Lower lobe of right lung (tissue), 2 donors: ENCODE results near the gene CHMP6. TPM values are rescaled to one million over a fixed set of nuclear protein-coding genes. Genes with fewer than 3 reads are reported as not detected.

ENCODE experiments used
- ATAC-seq, 2 donors: fragments of 200-7000 bp; cut with Tn5 transposase; one replicate each; pipeline ENCODE4 v1.9.1; 2020 to 2022; ENCODE audit warnings: mild to moderate bottlenecking in 2 of 2, moderate library complexity in 2 of 2
- DNase-seq: peaks from one replicate; pipeline ENCODE4 v3.0.0-alpha.2; 2020
- H3K27ac ChIP-seq: fragments of 200-600 bp; one replicate; pipeline ENCODE4 v1.8.0; 2022
- H3K27me3 ChIP-seq: fragments of 200-600 bp; one replicate; pipeline ENCODE4 v1.8.0; 2022; ENCODE audit warnings: low read depth
- H3K36me3 ChIP-seq: fragments of 200-600 bp; one replicate; pipeline ENCODE4 v1.8.0; 2022; ENCODE audit warnings: mild to moderate bottlenecking
- H3K4me1 ChIP-seq: fragments of 200-600 bp; one replicate; pipeline ENCODE4 v1.8.0; 2022
- H3K4me3 ChIP-seq: fragments of 200-600 bp; one replicate; pipeline ENCODE4 v1.8.0; 2022; ENCODE audit warnings: mild to moderate bottlenecking
- H3K9me3 ChIP-seq: fragments of 200-600 bp; one replicate; pipeline ENCODE4 v1.8.0; 2022
- CTCF ChIP-seq: fragments of 200-600 bp; IDR thresholded peaks from one replicate; pipeline ENCODE4 v1.8.0; 2022; ENCODE audit warnings: antibody characterized with exemption, mild to moderate bottlenecking
- intact Hi-C: fragments of 100-400 bp; cut with DNase I; formaldehyde crosslinking; loops from one replicate; pipeline ENCODE4 v1.11.0; 2022
- total RNA-seq: library from RNA; stranded (reverse); fragmentation: NEBNext Ultra II Directional; extraction: Animal tissue kit (Norgen Biotek cat#: 25700); gene quantifications from one replicate; pipeline ENCODE4 v1.2.1, GENCODE V29; 2021
- donor health status: DM: no; HTN: yes; CAD: no; lungs with severe emphysema.

CHMP6 gene
- total RNA-seq, 1 donor from 2014 or later, result 28.8 TPM

- Histone ChIP-seq H3K36me3 (peaks cover 12% of the 10 kb centered on the region), H3K9me3 (no peaks in the 10 kb centered on the region), H3K4me3 (peak overlapping the region; percentile 7), H3K27ac (no peak overlapping the region), H3K27me3 (peaks cover 20% of the 10 kb centered on the region), H3K4me1 (peaks cover 18% of the 10 kb centered on the region)
- no peak for TF ChIP-seq CTCF
- intact Hi-C loops, result no loop called here
- DNase-seq, result no peak
- no peak for ATAC-seq
These were observed 22.0 kb upstream of the CHMP6 start for GRCh38 chr17:80969674-80970043.

GRCh38 chr17:80970044-80970761 lies 21.4 kb upstream of the CHMP6 start:
- intact Hi-C loops, result no loop called here
- Histone ChIP-seq H3K9me3 (no peaks in the 10 kb centered on the region), H3K4me3 (no peak overlapping the region), H3K4me1 (peaks cover 18% of the 10 kb centered on the region), H3K36me3 (peaks cover 6% of the 10 kb centered on the region), H3K27ac (no peak overlapping the region), H3K27me3 (peaks cover 20% of the 10 kb centered on the region)
- DNase-seq, result peak; percentile 51
- peak; percentile 29 to 33 for ATAC-seq
- no peak for TF ChIP-seq CTCF

- H3K36me3 ChIP-seq, result no peaks in the 10 kb centered on the region
- peaks cover 18% of the 10 kb centered on the region for H3K4me1 ChIP-seq
- no peak overlapping the region for H3K27ac ChIP-seq
- no peak for TF ChIP-seq CTCF
- H3K27me3 ChIP-seq, result peaks cover 20% of the 10 kb centered on the region
- intact Hi-C loops, result no loop called here
- ATAC-seq (no peak), DNase-seq (no peak)
- H3K4me3 ChIP-seq, result no peak overlapping the region
- no peaks in the 10 kb centered on the region for H3K9me3 ChIP-seq
These were observed 20.6 kb upstream of the CHMP6 start for GRCh38 chr17:80970762-80971703.

GRCh38 chr17:80971704-80972304 lies 19.8 kb upstream of the CHMP6 start:
- intact Hi-C loops, result no loop called here

More at GRCh38 chr17:80971704-80972304, 19.8 kb upstream of the CHMP6 start:
- Histone ChIP-seq H3K9me3 (no peaks in the 10 kb centered on the region), H3K27me3 (peaks cover 20% of the 10 kb centered on the region), H3K36me3 (no peaks in the 10 kb centered on the region), H3K4me3 (no peak overlapping the region), H3K4me1 (peaks cover 18% of the 10 kb centered on the region), H3K27ac (no peak overlapping the region)
- TF ChIP-seq CTCF, result no peak
- ATAC-seq (no peak), DNase-seq (no peak)
